Measurements from ENCODE around the gene ZNF385D.

ZNF385D gene

DNA sequence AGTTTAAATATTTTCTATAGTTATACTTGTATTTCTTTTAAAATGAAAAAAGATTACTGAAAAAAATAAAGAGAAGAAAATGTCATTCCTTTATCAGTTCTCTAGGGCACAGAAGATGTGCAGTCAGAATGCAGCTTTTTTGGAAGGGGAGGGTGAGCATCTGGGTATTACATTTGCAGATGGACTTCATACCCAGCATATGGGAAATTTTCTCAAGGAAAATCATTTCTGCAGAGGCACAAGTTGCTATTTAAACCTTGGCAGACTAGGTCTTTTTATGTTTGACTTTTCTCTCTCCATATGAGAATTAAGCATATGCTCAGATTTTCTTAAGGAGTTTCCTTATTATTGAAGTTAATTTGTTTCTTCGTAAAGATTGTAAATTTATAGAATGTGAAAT, 39.5 kb upstream of the ZNF385D start:
- TF ChIP-seq, protein P1, sequence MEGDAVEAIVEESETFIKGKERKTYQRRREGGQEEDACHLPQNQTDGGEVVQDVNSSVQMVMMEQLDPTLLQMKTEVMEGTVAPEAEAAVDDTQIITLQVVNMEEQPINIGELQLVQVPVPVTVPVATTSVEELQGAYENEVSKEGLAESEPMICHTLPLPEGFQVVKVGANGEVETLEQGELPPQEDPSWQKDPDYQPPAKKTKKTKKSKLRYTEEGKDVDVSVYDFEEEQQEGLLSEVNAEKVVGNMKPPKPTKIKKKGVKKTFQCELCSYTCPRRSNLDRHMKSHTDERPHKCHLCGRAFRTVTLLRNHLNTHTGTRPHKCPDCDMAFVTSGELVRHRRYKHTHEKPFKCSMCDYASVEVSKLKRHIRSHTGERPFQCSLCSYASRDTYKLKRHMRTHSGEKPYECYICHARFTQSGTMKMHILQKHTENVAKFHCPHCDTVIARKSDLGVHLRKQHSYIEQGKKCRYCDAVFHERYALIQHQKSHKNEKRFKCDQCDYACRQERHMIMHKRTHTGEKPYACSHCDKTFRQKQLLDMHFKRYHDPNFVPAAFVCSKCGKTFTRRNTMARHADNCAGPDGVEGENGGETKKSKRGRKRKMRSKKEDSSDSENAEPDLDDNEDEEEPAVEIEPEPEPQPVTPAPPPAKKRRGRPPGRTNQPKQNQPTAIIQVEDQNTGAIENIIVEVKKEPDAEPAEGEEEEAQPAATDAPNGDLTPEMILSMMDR (IDR thresholded peaks at IDR 0.05; ENCODE audit: low read depth, low read length), result no peak
- no peak overlapping the region for H3K4me3 ChIP-seq (ENCODE audit: low read depth, low read length)

DNA sequence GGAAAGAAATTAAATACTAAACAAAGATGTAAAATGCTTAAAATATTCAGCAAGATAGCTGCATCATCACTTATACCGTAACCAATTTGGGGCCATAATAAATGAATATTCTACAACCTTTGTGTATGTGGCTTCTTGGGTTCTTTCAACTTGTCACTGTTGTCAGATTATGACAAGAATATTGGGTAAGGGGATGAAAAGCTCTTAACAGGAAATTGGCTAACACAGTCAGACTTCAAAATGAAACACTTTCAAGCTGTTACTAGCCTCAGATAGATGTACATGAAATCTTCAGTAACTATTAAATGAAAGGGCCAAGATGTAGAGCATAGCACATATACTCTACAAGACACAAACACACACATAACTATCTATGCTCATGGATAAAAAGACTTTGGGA, 38.7 kb upstream of the ZNF385D start:
- no peak overlapping the region for H3K4me3 ChIP-seq (ENCODE audit: low read depth, low read length)
- TF ChIP-seq, protein P1 (IDR thresholded peaks at IDR 0.05; ENCODE audit: low read depth, low read length), result no peak

DNA sequence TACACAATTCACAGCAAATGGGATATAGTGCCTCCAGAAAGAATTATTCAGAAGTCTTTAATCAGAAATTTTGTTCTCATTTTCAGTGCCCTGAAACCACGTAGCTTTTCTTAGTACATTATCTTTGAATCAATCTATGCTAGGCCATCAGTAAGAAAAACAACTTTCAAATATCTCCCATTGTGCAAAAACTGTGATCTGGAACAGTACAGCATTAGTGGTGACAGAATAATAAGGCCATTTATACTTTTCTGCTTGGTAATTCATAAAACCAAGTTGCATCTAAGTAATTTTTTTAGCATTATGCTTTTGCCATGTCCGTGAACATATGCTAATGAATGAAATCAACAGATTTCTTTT, 35.4 kb upstream of the ZNF385D start:
- TF ChIP-seq, protein P1 (IDR thresholded peaks at IDR 0.05; ENCODE audit: low read depth, low read length), result no peak
- no peak overlapping the region for H3K4me3 ChIP-seq (ENCODE audit: low read depth, low read length)

DNA sequence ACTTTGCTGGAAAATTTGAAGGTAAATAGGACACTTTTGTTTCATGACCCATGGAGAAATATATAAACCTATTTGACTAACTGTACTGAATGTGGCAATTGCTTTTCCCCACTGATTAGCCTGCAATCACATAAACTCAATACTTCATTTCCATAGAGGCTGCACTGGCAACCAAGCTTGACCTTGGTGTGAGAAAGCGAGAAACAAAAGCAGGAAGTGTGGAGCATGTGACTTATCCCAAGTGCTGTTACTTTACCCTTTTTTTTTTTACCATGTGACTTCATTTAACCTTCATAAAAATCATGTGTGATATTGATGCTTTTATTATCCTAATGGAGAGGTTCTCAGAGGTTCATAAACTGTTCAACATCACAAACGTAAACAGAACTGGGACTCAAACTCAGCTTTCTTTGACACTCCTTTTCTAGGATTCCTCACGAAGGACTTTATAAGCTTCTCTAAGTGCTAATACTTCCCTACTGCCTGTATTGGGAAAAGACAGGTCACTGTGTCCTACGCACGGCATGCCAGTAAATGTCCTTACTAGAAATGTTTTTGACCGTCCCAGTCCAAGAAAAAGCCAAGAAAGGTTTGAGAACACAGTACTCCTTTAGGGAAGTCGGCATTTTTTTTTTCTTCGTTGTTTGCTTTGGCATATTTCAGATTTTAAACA, 34.9 kb upstream of the ZNF385D start:
- no peak overlapping the region for H3K4me3 ChIP-seq (ENCODE audit: low read depth, low read length)

DNA sequence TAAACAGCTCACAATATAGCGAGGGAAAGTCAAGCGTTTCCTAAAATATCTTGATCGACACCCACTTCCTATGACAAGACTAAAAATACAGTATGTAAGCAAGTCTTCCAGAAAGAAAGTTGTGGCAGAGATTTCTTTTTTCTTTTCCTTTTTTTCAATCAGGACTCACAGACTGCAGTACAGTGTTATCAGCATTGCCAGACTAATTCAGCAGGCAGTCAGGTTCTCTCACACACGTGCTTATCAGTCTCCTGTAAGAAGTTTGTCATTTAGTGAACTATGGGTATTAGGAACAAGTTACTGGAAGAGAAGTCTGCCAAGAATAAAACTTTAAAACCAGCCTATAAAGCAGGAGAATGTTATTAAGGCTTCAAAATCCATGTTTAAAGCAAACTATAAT, 32.8 kb upstream of the ZNF385D start:
- no peak overlapping the region for H3K4me3 ChIP-seq (ENCODE audit: low read depth, low read length)
- TF ChIP-seq, protein P1 (IDR thresholded peaks at IDR 0.05; ENCODE audit: low read depth, low read length), result no peak

More for the DNA sequence above, 34.9 kb upstream of the ZNF385D start:
- TF ChIP-seq, protein P1 (IDR thresholded peaks at IDR 0.05; ENCODE audit: low read depth, low read length), result no peak

DNA sequence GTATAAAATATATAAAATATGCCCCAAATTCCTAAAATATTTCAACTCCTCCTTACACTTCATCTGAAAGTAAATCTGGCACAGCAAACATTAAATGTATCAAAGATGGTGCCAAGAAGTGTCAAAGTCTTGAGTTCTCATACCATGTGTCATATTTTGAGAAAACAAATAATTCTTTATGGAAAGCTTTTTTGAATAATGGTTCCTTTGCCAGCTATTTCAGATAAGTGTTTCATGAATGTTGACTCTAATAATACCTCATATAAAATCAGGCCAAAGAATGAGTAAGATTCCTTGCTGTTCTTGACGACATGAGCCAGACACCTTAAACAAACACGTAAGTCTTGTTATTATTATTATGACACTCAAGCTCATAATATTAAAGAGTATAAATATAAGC, 30.3 kb upstream of the ZNF385D start:
- H3K4me3 ChIP-seq (ENCODE audit: low read depth, low read length), result no peak overlapping the region
- TF ChIP-seq, protein P1 (IDR thresholded peaks at IDR 0.05; ENCODE audit: low read depth, low read length), result no peak

DNA sequence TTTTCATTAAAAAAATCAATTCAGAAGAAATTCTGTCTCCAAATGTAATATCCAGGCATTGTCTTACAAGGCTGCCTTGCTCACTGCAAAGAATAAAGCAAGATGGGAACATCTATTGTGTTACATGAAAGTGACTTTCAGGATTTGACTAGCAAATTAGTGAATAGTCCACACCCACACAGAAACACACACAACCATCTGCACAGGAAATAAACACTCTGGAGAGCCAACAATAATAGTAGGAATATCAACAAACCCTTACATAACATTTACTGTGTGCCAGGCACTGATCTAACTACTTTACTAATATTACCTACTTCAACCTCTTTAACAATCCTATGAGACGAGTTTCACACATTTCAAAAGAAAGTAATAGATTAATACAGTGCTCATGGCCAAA, 28.9 kb upstream of the ZNF385D start:
- TF ChIP-seq, protein P1 (IDR thresholded peaks at IDR 0.05; ENCODE audit: low read depth, low read length), result no peak
- H3K4me3 ChIP-seq (ENCODE audit: low read depth, low read length), result no peak overlapping the region
